Stomach (tissue), 9 donors: ENCODE measurements around the gene CTBP1. TPM values are rescaled to one million over a fixed set of nuclear protein-coding genes. Genes with fewer than 3 reads are reported as not detected.
A peak's percentile ranks its signal among the peaks of the same experiment; 100 is the strongest.

Experiments used
- DNase-seq, 2 donors: peaks; one replicate each; pipeline versions ENCODE4 v3.0.0 to v3.0.0-alpha.2; 2013 to 2019
- H3K27ac ChIP-seq, 5 donors: fragments of 200-600 bp in 4 of 5; sonication (generic) in 4 of 5; one replicate each; pipeline ENCODE4 v1.5.1; 2013 to 2019; ENCODE audit warnings: mild to moderate bottlenecking in 1 of 5, moderate library complexity in 1 of 5
- H3K27me3 ChIP-seq, 3 donors: fragments of 200-600 bp; sonication (generic); one replicate each; pipeline ENCODE4 v1.5.1; 2017 to 2019; ENCODE audit warnings: mixed run types in 1 of 3
- H3K36me3 ChIP-seq, 4 donors: fragments of 200-600 bp; sonication (generic); 1 replicate in 3 of 4; 2 replicates in 1 of 4; pipeline ENCODE4 v1.5.1; 2016 to 2019
- H3K4me1 ChIP-seq, 4 donors: fragments of 200-600 bp; sonication (generic); one replicate each; pipeline ENCODE4 v1.5.1; 2016 to 2019
- H3K4me3 ChIP-seq, 4 donors: fragments of 200-600 bp; sonication (generic) in 3 of 4; one replicate each; pipeline ENCODE4 v1.5.1; 2016 to 2019; ENCODE audit warnings: mild to moderate bottlenecking in 1 of 4
- H3K9me3 ChIP-seq, 4 donors: fragments of 200-600 bp; sonication (generic); one replicate each; pipeline ENCODE4 v1.5.1; 2016 to 2019
- EP300 ChIP-seq: sonication (generic); formaldehyde crosslinking; IDR thresholded peaks from one replicate; pipeline ENCODE4 v1.6.1; 2017; ENCODE audit warnings: antibody characterized with exemption
- POLR2A ChIP-seq, 4 donors: fragments of 450-650 bp; IDR thresholded peaks; one replicate each; pipeline ENCODE4 v1.6.1; 2016; ENCODE audit warnings: antibody characterized with exemption in 4 of 4, control low read depth in 2 of 4, mild to moderate bottlenecking in 1 of 4, moderate library complexity in 1 of 4
- POLR2AphosphoS5 ChIP-seq, 3 donors: sonication (generic); formaldehyde crosslinking; IDR thresholded peaks; one replicate each; pipeline ENCODE4 v1.6.1; 2016; ENCODE audit warnings: antibody characterized with exemption in 3 of 3
- WGBS, 5 donors: extraction: QIAGEN DNeasy Blood & Tissue Kit in 3 of 5; methylation state at CpG; one replicate each; pipeline versions ENCODE4 v1.1.5 to v1.1.7; 2013 to 2018; 5-methylcytosine and 5-hydroxymethylcytosine counted together
- intact Hi-C: fragments of 100-400 bp; cut with DNase I; formaldehyde crosslinking; loops from one replicate; pipeline ENCODE4 v1.15.1; 2023; ENCODE audit warnings: low total_unique reads
- polyA plus RNA-seq, 3 donors: library from polyadenylated mRNA; stranded (reverse); fragments of 200-250 nt; gene quantifications; one replicate each; pipeline ENCODE4 v1.2.3, GENCODE V29; 2013
- total RNA-seq, 5 donors: library from RNA; depleted of rRNA; stranded (reverse); fragments of >200 nt; gene quantifications; one replicate each; pipeline versions ENCODE4 v1.1.0 to v1.2.3, GENCODE V29; 2014 to 2016
- TF ChIP-seq, protein P1 (sequence below), 7 experiments: fragments of 450-650 bp in 4 of 7; fragments of 200-600 bp in 3 of 7; sonication (generic) in 3 of 7; IDR thresholded peaks; one replicate each; pipeline ENCODE4 v1.5.1; 2016 to 2019; ENCODE audit warnings: antibody characterized with exemption in 7 of 7, control low read depth in 2 of 7, mild to moderate bottlenecking in 1 of 7
- donor health status: healthy with polysubstance abuse.
- donor health status: Bipolar disorder and iron deficiency.
- donor health status: healthy.

CTBP1 gene
- total and polyA plus RNA-seq, 8 donors, result 72.7 to 415 (median 95.1) TPM

DNA sequence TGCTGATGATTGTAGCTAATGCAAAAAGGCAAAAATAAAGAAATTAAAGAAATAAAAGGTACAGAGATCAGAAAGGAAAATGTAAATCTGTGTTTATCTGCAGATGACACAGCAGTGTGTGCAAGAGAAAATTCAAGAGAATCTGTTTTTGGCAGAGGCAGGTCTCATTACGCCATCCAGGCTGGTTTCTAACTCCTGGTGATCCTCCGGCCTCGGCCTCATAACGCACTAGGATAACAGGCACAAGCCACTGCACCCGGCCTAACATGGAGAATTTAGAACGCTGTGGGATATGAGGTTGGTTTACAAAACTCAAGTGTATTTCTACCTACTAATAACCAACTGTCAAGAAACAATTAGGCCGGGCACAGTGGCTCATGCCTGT lies 29.4 kb downstream of the CTBP1 start:
- intact Hi-C loops, result no loop called here

DNA sequence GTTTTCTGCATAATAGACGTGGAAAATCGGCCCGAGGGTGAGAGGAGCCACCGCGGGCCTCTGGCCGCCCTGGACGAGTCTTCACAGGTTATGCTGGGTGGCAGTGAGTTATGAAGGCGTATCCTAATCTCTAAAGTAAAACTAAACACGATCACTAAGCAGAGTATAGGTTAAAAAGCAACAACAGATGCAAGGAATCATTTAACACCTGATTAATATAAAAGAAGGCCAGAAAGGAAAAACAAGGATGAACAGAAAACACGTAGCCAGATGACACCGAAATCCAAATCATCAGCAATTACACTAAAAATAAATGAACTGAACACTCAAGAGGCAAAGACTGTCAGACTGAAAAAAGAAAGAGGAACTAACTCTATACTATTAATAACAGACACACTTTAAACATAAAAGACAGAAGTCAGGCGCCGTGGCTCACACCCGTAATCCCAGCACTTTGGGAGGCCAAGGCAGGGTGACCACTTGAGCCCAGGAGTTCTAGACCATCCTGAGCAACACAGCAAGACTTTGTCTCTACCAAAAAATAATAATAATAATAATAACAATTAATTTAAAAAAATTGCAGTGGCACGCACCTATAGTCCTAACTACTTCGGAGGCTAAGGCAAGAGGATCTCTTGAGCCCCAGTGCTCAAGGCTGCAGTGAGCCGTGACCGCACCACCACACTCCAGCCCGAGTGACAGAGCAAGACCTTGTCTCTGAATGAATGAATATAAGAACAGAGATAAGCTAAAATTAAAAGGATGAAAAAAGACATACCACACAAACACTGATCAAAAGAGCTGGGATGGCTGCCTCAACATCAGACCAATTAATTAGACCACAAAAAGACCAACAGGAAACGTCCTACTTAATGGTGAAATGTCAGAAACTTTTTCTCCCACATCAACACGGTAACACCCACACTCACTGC lies 30.0 kb downstream of the CTBP1 start:
- Histone ChIP-seq H3K4me3 (no peak overlapping the region), H3K9me3 (no peaks in the 10 kb centered on the region), H3K27ac (peak overlapping the region in 2 of 5 donors; percentile 51 to 53), H3K36me3 (peaks cover 51 to 90% (median 86%) of the 10 kb centered on the region in 4 donors), H3K27me3 (no peaks in the 10 kb centered on the region), H3K4me1 (peaks cover 10 to 51% (median 35%) of the 10 kb centered on the region in 4 donors)
- no peak for DNase-seq
- 76 to 89% (median 83%) methylated on average over 21 of the region's 21 CpGs for WGBS, 5 donors
- TF ChIP-seq POLR2A (IDR thresholded peaks at IDR 0.05) (no peak), EP300 (no peak), POLR2AphosphoS5 (IDR thresholded peaks at IDR 0.05) (no peak)
- TF ChIP-seq, protein P1, sequence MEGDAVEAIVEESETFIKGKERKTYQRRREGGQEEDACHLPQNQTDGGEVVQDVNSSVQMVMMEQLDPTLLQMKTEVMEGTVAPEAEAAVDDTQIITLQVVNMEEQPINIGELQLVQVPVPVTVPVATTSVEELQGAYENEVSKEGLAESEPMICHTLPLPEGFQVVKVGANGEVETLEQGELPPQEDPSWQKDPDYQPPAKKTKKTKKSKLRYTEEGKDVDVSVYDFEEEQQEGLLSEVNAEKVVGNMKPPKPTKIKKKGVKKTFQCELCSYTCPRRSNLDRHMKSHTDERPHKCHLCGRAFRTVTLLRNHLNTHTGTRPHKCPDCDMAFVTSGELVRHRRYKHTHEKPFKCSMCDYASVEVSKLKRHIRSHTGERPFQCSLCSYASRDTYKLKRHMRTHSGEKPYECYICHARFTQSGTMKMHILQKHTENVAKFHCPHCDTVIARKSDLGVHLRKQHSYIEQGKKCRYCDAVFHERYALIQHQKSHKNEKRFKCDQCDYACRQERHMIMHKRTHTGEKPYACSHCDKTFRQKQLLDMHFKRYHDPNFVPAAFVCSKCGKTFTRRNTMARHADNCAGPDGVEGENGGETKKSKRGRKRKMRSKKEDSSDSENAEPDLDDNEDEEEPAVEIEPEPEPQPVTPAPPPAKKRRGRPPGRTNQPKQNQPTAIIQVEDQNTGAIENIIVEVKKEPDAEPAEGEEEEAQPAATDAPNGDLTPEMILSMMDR (IDR thresholded peaks at IDR 0.05), result no peak
- intact Hi-C loops, result no loop called here

More for the DNA sequence above, 29.4 kb downstream of the CTBP1 start:
- no peak overlapping the region for H3K4me3 ChIP-seq
- DNase-seq, result no peak
- H3K27ac ChIP-seq, result peak overlapping the region in 2 of 5 donors; percentile 51 to 53
- 81 to 98% (median 91%) methylated on average over 7 of the region's 7 CpGs for WGBS, 5 donors
- H3K27me3 ChIP-seq, result no peaks in the 10 kb centered on the region
- peaks cover 51 to 90% (median 86%) of the 10 kb centered on the region in 4 donors for H3K36me3 ChIP-seq
- TF ChIP-seq EP300 (no peak), POLR2AphosphoS5 (IDR thresholded peaks at IDR 0.05) (no peak), POLR2A (IDR thresholded peaks at IDR 0.05) (no peak)
- TF ChIP-seq, protein P1 (IDR thresholded peaks at IDR 0.05), result no peak
- peaks cover 10 to 47% (median 35%) of the 10 kb centered on the region in 4 donors for H3K4me1 ChIP-seq
- H3K9me3 ChIP-seq, result no peaks in the 10 kb centered on the region

DNA sequence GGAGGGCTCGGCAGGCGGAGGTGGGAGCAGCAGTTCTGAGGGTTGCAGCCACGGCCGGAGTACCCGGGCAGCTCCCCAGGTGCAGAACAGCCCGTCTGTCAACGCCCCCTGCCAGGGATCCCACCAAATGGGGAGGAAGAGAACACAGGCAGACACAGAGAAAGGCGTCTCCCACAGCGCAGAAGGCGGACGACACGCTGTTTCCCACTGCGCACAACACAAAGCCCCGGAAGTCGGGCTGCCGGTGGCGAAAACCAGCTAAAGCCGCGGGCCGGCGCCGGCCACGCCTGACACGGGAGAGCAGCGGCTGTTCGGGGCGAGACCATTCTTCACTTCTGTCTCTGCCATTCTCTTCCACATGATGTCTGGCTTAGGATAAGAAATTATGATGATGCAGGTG lies 31.6 kb downstream of the CTBP1 start:
- DNase-seq, result no peak
- TF ChIP-seq POLR2AphosphoS5 (IDR thresholded peaks at IDR 0.05) (no peak), EP300 (no peak), POLR2A (IDR thresholded peaks at IDR 0.05) (no peak)
- TF ChIP-seq, protein P1 (IDR thresholded peaks at IDR 0.05), result no peak
- intact Hi-C loops, result no loop called here
- Histone ChIP-seq H3K4me1 (peaks cover 10 to 66% (median 38%) of the 10 kb centered on the region in 4 donors), H3K4me3 (no peak overlapping the region), H3K9me3 (no peaks in the 10 kb centered on the region), H3K27ac (peak overlapping the region in 4 of 5 donors; percentile 28 to 74 (median 51)), H3K27me3 (no peaks in the 10 kb centered on the region), H3K36me3 (peaks cover 50 to 90% (median 86%) of the 10 kb centered on the region in 4 donors)
- 95 to 97% (median 95%) methylated on average over 26 to 27 of the region's 27 CpGs for WGBS, 5 donors

DNA sequence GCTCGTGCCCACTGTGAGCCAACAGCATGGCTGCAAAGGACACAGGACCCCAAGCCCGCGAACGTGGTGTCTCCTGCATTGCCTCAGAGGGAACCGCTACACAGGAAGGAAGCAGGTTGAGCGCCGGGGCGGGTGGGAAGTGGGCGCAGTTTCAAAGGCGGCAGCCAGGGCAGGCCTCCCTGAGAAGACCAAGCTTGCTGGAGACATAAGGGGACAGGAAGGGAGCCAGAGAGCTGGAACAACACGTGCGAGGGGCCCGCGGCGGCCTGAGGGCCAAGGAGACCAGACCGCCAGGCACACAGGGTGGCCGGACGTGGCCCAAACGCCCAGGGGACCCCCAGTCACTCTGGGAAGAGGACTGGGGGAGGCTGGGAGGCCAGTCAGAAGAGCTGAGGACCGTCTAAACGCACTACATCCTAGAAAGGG lies 32.0 kb downstream of the CTBP1 start:
- peak overlapping the region in 4 of 5 donors; percentile 28 to 74 (median 51) for H3K27ac ChIP-seq
- intact Hi-C loops, result no loop called here
- H3K36me3 ChIP-seq, result peaks cover 49 to 90% (median 86%) of the 10 kb centered on the region in 4 donors
- no peak overlapping the region for H3K4me3 ChIP-seq
- no peaks in the 10 kb centered on the region for H3K27me3 ChIP-seq
- DNase-seq, result peak; percentile 48 to 59
- TF ChIP-seq POLR2AphosphoS5 (IDR thresholded peaks at IDR 0.05) (no peak), POLR2A (IDR thresholded peaks at IDR 0.05) (no peak)
- TF ChIP-seq, protein P1 (IDR thresholded peaks at IDR 0.05), result peak in 1 of 7 experiments; percentile 22
- peaks cover 15 to 71% (median 43%) of the 10 kb centered on the region in 4 donors for H3K4me1 ChIP-seq
- WGBS, 5 donors, result 63 to 82% (median 77%) methylated on average over 18 to 21 of the region's 21 CpGs
- H3K9me3 ChIP-seq, result no peaks in the 10 kb centered on the region
